ENCODE results near the gene TROAP.
"Not testable (repeated sequence)": the region's sequence is repeated elsewhere in the genome, so short reads cannot be mapped to it uniquely, and the experiment has no call there.

TROAP gene
- total RNA-seq, result 0.12 to 3.3 (median 0.78) reads per million in 4 experiments

GRCh38 chr12:49322708-49323523 lies at the start of gene TROAP:
TSS of gene TROAP (plus strand) at chr12:49323255. CDS start at chr12:49323609, 354 bp downstream.
- peak; percentile 96 for DNase-seq

GRCh38 chr12:49273726-49274395 lies 49.2 kb upstream of the TROAP start:
- no peak for DNase-seq

- no peak for DNase-seq
These were observed 48.5 kb upstream of the TROAP start for GRCh38 chr12:49274396-49275069.

GRCh38 chr12:49276304-49277290 lies 46.5 kb upstream of the TROAP start:
- DNase-seq, result no peak

GRCh38 chr12:49277466-49277865 lies 45.6 kb upstream of the TROAP start:
- no peak for DNase-seq

- no peak for DNase-seq
These were observed 43.3 kb upstream of the TROAP start for GRCh38 chr12:49279706-49280159.

GRCh38 chr12:49280545-49280944 lies 42.5 kb upstream of the TROAP start:
- DNase-seq, result not testable (repeated sequence)

GRCh38 chr12:49282302-49282701 lies 40.8 kb upstream of the TROAP start:
- DNase-seq, result no peak

GRCh38 chr12:49282740-49283375 lies 40.2 kb upstream of the TROAP start:
- DNase-seq, result not testable (repeated sequence)

GRCh38 chr12:49283541-49284429 lies 39.3 kb upstream of the TROAP start:
- no peak for DNase-seq

GRCh38 chr12:49284672-49285071 lies 38.4 kb upstream of the TROAP start:
- DNase-seq, result no peak

- DNase-seq, result no peak
These were observed 35.2 kb upstream of the TROAP start for GRCh38 chr12:49287876-49288275.

GRCh38 chr12:49288412-49288853 lies 34.6 kb upstream of the TROAP start:
- peak; percentile 60 for DNase-seq

- no peak for DNase-seq
These were observed 34.0 kb upstream of the TROAP start for GRCh38 chr12:49288922-49289555.

GRCh38 chr12:49292729-49293055 lies 30.4 kb upstream of the TROAP start:
- no peak for DNase-seq

GRCh38 chr12:49293056-49293956 lies 29.7 kb upstream of the TROAP start:
- DNase-seq, result no peak

GRCh38 chr12:49294086-49294803 lies 28.8 kb upstream of the TROAP start:
- no peak for DNase-seq

- no peak for DNase-seq
These were observed 28.3 kb upstream of the TROAP start for GRCh38 chr12:49294804-49295081.

All from effector CD8-positive, alpha-beta T cell (primary cell).